ENCODE data around the gene TMEM101. TPM values are rescaled to one million over a fixed set of nuclear protein-coding genes. Genes with fewer than 3 reads are reported as not detected.
"Not testable (repeated sequence)": the region's sequence is repeated elsewhere in the genome, so short reads cannot be mapped to it uniquely, and the experiment has no call there.

Gene TMEM101
- total RNA-seq, 2 experiments from 2014 or later, result 26.5 to 27.2 TPM

DNA sequence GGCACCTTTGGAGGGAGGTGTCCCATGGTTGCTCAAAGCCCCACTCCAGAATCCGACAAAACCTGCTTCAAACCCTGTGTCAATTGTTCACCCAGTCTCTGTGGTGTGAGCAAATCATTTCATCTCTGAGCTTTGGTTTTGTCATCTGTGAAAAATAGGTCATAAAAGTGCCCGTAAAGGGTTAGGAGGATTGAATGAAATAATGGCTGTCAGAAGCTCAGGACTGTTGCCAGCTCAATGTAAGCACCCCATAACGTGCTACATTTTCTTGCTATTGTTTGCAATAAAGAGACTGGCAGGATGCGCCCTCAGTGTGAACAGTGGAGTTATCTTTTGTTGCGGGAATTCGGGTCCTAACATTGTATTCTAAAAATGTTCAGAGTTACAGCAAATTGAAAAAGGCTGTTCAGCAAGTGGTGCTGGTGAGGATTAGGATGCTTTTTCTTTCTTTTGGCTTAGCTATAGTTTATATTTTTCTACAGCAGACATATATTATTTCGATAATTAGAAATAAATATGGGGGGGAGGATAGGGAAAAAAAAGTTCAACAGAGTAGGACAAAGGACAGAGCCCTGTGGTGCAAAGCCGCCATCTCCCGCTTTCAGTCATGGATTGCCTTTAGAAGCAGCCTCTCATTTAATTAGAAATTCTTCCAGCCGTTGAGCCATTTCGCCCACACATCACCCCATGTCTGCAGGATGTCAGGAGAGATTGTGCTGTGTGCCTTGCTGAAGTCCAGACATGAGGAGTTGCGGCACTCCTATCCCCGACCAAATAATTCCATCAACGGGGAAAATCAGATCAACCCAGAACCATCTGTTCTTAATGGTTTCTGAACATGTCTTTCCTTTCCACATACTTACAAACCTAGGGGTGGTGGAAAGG lies 40.1 kb downstream of the TMEM101 start:
- Histone ChIP-seq H3K4me1 (ENCODE audit: insufficient read depth, low read length, poor library complexity, severe bottlenecking) (no peaks in the 10 kb centered on the region), H3K79me2 (ENCODE audit: insufficient read depth, low read depth, low read length) (no peaks in the 10 kb centered on the region), H3K36me3 (ENCODE audit: insufficient read depth, low read length) (no peaks in the 10 kb centered on the region), H3K9me2 (ENCODE audit: insufficient read depth, low read length) (no peaks in the 10 kb centered on the region), H2AFZ (ENCODE audit: low read length) (no peak overlapping the region), H3K4me3 (ENCODE audit: low read depth, low read length, poor library complexity, severe bottlenecking) (no peak overlapping the region), H3K27ac (ENCODE audit: low read depth, low read length, poor library complexity, severe bottlenecking) (no peak overlapping the region), H3K9me3 (ENCODE audit: low read length) (no peaks in the 10 kb centered on the region), H3K4me2 (ENCODE audit: low read length) (no peak overlapping the region), H4K20me1 (ENCODE audit: insufficient read depth, low read length) (no peaks in the 10 kb centered on the region)
- POLR2A ChIA-PET, result no interaction called here
- CTCF ChIA-PET (ENCODE audit: unreplicated experiment), result no interaction called here
- TF ChIP-seq, protein P1, sequence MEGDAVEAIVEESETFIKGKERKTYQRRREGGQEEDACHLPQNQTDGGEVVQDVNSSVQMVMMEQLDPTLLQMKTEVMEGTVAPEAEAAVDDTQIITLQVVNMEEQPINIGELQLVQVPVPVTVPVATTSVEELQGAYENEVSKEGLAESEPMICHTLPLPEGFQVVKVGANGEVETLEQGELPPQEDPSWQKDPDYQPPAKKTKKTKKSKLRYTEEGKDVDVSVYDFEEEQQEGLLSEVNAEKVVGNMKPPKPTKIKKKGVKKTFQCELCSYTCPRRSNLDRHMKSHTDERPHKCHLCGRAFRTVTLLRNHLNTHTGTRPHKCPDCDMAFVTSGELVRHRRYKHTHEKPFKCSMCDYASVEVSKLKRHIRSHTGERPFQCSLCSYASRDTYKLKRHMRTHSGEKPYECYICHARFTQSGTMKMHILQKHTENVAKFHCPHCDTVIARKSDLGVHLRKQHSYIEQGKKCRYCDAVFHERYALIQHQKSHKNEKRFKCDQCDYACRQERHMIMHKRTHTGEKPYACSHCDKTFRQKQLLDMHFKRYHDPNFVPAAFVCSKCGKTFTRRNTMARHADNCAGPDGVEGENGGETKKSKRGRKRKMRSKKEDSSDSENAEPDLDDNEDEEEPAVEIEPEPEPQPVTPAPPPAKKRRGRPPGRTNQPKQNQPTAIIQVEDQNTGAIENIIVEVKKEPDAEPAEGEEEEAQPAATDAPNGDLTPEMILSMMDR (conservative IDR thresholded peaks at IDR 0.05; ENCODE audit: low read length), result no peak
- no peak for TF ChIP-seq EZH2phosphoT487 (IDR thresholded peaks at IDR 0.05; ENCODE audit: borderline replicate concordance, low read depth, low read length)
- no TSS peak for BruUV-seq (replicated peaks)
- intact Hi-C loops (cut with micrococcal nuclease; ENCODE audit: unreplicated experiment), result no loop called here
- no peak for DNase-seq (ENCODE audit: low spot score)

DNA sequence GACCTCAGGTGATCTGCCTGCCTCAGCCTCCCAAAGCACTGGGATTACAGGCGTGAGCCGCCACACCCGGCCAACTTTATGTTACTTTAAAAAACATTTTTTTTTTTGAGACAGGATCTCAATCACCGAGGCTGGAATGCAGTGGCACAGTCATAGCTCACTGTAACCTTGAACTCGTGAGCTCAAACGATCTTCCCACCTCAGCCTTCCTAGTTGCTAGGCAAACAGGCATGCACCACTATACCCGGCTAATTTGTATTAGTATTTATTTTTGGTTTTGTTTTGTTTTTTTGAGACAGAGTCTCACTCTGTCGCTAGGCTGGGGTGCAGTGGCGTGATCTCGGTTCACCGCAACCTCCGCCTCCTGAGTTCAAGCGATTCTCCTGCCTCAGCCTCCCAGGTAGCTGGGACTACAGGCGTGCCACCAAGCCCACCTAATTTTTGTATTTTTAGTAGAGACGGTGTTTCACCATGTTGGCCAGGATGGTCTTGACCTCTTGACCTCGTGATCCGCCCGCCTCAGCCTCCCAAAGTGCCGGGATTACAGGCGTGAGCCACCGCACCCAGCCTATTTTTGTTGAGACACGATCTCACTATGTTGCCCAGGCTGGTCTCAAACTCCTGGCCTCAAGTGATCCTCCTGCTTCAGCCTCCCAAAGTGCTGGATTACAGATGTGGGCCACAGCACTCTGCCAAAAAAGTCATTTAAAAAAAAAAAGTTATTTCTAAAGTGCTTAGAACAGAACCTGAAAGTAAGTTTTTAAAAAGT lies 42.1 kb downstream of the TMEM101 start:
- H3K9me3 ChIP-seq (ENCODE audit: low read length); H4K20me1 ChIP-seq (ENCODE audit: insufficient read depth, low read length); CTCF ChIA-PET (ENCODE audit: unreplicated experiment); H3K79me2 ChIP-seq (ENCODE audit: insufficient read depth, low read depth, low read length); BruUV-seq (replicated peaks); H3K4me2 ChIP-seq (ENCODE audit: low read length); H3K27ac ChIP-seq (ENCODE audit: low read depth, low read length, poor library complexity, severe bottlenecking); H2AFZ ChIP-seq (ENCODE audit: low read length); H3K9me2 ChIP-seq (ENCODE audit: insufficient read depth, low read length); intact Hi-C loops (cut with micrococcal nuclease; ENCODE audit: unreplicated experiment); H3K4me1 ChIP-seq (ENCODE audit: insufficient read depth, low read length, poor library complexity, severe bottlenecking); H3K36me3 ChIP-seq (ENCODE audit: insufficient read depth, low read length); DNase-seq (ENCODE audit: low spot score); H3K4me3 ChIP-seq (ENCODE audit: low read depth, low read length, poor library complexity, severe bottlenecking): not testable (repeated sequence)
- POLR2A ChIA-PET, result interaction anchor here (0.6 kb wide), 1 partner anchor 53 kb away, joined by 3 read pairs; no protein-coding TSS in a partner anchor

DNA sequence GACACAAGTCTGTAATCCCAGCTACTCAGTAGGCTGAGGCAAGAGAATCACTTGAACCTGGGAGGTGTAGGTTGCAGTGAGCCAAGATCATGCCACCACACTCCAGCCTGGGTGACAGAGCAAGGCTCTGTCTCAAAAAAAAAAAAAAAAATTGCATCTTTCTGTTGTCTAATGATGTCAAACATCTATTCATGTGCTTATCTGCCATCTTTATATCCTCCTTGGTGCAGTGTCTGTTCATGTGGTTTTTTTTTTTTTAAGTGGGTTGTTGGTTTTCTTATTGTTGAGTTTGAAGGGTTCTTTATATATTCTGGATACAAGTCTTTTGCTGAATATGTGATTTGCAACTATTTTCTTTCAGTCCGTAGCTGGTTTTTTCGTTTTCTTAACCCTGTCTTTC lies 43.3 kb downstream of the TMEM101 start:
- POLR2A ChIA-PET; H3K4me1 ChIP-seq (ENCODE audit: insufficient read depth, low read length, poor library complexity, severe bottlenecking); DNase-seq (ENCODE audit: low spot score); H3K4me3 ChIP-seq (ENCODE audit: low read depth, low read length, poor library complexity, severe bottlenecking); H3K36me3 ChIP-seq (ENCODE audit: insufficient read depth, low read length); intact Hi-C loops (cut with micrococcal nuclease; ENCODE audit: unreplicated experiment); BruUV-seq (replicated peaks); H3K9me3 ChIP-seq (ENCODE audit: low read length); H2AFZ ChIP-seq (ENCODE audit: low read length); H3K79me2 ChIP-seq (ENCODE audit: insufficient read depth, low read depth, low read length); H3K9me2 ChIP-seq (ENCODE audit: insufficient read depth, low read length); H3K4me2 ChIP-seq (ENCODE audit: low read length); CTCF ChIA-PET (ENCODE audit: unreplicated experiment); H4K20me1 ChIP-seq (ENCODE audit: insufficient read depth, low read length); H3K27ac ChIP-seq (ENCODE audit: low read depth, low read length, poor library complexity, severe bottlenecking): not testable (repeated sequence)

Data from OCI-LY7 (cell line).